ENCODE measurements around the gene ACTN4.

The ACTN4 gene

DNA sequence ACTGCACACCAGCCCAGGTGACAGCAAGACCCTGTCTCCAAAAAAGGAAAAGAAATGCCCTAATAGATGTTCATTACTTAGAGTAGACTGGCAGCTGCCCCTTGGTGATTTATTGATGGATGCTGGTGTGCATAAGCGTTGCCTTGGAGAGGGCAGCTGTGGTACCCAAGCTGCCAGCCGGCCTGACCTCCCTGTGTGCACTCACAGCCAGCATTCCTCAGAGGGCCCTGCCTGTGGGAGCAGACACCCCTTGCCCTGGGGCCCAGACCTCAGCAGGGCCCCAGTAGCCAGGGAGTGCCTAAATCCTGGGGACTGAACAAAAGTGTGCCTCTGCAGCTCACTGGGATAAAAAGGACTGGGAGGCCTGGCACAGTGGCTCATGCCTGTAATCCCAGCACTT, 7.8 kb upstream of the ACTN4 start:
- 0 out of 2 replicates have a peak overlapping the region, but pooled peaks have one; percentile 3 for H3K27ac ChIP-seq
- TF ChIP-seq, protein P1, sequence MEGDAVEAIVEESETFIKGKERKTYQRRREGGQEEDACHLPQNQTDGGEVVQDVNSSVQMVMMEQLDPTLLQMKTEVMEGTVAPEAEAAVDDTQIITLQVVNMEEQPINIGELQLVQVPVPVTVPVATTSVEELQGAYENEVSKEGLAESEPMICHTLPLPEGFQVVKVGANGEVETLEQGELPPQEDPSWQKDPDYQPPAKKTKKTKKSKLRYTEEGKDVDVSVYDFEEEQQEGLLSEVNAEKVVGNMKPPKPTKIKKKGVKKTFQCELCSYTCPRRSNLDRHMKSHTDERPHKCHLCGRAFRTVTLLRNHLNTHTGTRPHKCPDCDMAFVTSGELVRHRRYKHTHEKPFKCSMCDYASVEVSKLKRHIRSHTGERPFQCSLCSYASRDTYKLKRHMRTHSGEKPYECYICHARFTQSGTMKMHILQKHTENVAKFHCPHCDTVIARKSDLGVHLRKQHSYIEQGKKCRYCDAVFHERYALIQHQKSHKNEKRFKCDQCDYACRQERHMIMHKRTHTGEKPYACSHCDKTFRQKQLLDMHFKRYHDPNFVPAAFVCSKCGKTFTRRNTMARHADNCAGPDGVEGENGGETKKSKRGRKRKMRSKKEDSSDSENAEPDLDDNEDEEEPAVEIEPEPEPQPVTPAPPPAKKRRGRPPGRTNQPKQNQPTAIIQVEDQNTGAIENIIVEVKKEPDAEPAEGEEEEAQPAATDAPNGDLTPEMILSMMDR (IDR thresholded peaks at IDR 0.05): no peak
- TF ChIP-seq ZFX (IDR thresholded peaks at IDR 0.05; ENCODE audit: borderline replicate concordance): no peak

DNA sequence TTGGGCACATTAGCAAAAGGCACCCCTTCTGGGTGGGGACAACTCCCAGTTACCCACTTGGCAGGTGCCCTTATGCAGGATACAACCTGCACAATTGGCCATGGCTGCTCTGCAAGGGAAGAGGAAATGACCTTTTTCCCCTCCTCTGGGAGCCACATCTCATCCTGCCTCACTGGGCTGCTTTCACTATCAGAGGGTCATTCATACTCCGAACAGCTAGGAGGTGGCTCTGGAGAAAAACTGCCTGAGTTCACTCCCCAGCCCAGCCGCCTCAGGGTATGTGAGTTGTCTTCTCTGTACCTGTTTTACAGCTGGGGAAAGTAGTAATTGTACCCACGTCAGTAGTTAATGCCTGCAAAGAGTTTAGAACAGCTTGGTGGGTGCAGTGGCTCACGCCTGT, 7.1 kb upstream of the ACTN4 start:
- 0 out of 2 replicates have a peak overlapping the region, but pooled peaks have one; percentile 3 for H3K27ac ChIP-seq
- TF ChIP-seq ZFX (IDR thresholded peaks at IDR 0.05; ENCODE audit: borderline replicate concordance): no peak
- TF ChIP-seq, protein P1 (IDR thresholded peaks at IDR 0.05): no peak

DNA sequence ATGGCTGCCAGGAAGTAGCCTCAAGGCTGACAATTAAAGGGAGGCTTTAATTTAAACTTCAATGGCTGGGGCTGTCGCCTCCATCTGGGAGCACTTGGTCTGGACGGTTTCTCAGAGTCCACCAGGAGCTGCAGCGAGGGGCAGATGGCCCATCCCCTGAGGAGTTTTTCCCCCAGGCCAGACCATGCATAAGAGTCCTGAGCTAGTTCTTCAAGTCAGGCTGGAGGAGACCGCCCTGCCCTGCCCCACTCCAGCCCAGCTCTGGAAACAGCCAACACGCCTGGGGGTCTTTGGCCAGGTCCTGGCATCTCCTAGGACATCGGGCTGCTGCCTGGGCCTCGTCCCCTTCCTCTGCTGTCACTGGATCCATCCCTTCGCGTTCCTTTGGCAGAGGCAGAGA, 5.3 kb upstream of the ACTN4 start:
- H3K27ac ChIP-seq: no peak overlapping the region
- TF ChIP-seq ZFX (IDR thresholded peaks at IDR 0.05; ENCODE audit: borderline replicate concordance): no peak
- TF ChIP-seq, protein P1 (IDR thresholded peaks at IDR 0.05): no peak

DNA sequence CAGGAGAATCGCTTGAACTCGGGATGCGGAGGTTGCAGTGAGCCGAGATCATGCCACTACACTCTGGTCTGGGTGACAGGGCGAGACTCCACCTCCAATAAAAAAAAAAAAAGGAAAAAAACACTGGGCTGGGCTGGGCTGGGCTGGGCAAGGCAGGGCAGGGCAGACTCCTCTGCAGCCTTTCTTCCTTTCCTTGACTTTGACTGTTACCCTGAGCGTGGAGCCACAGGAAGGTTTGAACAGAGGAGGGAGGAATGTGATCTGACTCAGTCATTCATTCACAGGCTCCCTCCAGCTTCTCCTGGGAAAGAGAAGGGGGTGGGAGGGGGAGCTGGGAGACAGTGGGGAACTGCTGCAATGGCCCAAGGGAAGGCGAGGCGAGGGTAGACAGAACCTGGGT, 2.7 kb upstream of the ACTN4 start:
- no peak overlapping the region for H3K27ac ChIP-seq
- TF ChIP-seq, protein P1 (IDR thresholded peaks at IDR 0.05): no peak
- TF ChIP-seq ZFX (IDR thresholded peaks at IDR 0.05; ENCODE audit: borderline replicate concordance): no peak

DNA sequence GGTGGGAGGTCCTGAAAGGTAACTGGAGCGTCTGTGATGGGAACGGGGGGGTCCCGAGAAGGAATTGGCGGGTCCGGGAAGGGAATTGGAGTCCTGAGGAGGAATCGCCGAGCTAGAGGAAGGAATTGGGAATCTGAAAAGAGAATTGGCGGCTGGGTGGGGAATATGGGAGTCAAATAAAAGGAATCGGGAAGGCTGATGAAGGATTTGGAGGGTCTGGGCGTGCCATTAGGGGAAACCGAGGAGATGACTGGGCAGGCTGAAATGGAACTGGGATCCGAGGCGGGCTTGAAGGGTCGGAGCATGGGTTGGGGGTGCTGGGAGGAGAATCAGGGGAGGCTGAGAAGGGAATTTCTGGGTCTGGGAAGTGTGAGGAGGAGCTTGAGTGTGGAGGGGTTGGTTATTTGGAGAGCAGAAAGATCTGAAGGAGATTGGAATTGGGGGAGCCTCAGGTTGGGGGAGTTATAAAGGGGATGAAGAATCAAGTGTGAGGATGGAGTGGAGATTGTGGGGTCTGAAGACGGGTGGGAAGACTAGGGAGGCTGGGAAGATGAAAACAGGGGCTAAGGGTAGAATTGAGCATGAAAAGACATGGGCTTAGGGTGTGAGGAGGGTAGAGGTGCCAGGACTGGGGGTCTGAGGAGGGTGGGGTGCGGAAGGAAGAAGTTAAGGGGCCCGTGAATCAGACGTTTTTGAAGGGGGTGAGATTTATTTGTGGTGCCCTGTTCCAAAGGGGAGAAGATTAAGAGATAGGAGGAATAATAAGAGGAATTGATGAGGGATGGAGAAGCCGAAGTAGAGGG, 718 bp downstream of the ACTN4 start:
- no peak for TF ChIP-seq ZFX (IDR thresholded peaks at IDR 0.05; ENCODE audit: borderline replicate concordance)
- TF ChIP-seq, protein P1 (IDR thresholded peaks at IDR 0.05): no peak
- H3K27ac ChIP-seq: peak overlapping the region; percentile 82

DNA sequence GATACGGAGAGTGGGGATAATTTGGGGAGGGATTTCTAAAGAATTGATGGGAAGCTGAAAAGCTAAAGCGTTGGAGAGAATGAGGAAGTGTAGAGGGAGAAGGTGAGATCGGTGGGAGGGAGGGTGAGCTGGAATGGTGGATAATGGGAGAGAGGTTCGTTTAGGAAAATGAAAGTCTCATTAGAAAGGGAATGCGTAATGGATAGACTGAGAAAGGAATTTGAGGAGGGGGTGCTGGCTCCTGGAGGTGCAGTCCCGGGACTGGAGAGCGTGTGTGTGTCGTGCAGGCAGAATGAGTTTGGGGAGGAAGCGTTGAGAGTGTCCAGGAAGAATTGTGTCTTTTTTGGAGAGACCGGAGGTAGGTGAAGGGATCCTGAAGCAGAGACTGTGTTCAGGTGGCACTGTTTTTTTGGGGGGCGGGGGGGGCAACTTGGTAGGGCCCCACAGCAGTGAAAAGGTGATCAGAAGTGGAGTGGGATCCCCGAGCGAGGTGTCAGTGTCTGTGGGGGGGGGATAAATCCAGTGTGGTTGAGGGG, 1.4 kb downstream of the ACTN4 start:
- peak overlapping the region; percentile 82 for H3K27ac ChIP-seq
- TF ChIP-seq, protein P1 (IDR thresholded peaks at IDR 0.05): no peak
- TF ChIP-seq ZFX (IDR thresholded peaks at IDR 0.05; ENCODE audit: borderline replicate concordance): no peak
